Progenitor cell of endocrine pancreas (in vitro differentiated cells): ENCODE results near the gene C19orf73. TPM values are rescaled to one million over a fixed set of nuclear protein-coding genes. Genes with fewer than 3 reads are reported as not detected.
"Not testable (repeated sequence)": the region's sequence is repeated elsewhere in the genome, so short reads cannot be mapped to it uniquely, and the experiment has no call there.

Experiments
- DNase-seq: peaks from one replicate; pipeline ENCODE4 v3.0.0; 2021; ENCODE audit warnings: low spot score; ENCODE audit not compliant: unreplicated experiment
- H3K27ac Mint-ChIP-seq: 2 replicates; pipeline ENCODE4 v1.8.0; 2021; ENCODE audit warnings: mild to moderate bottlenecking, moderate library complexity, mixed read lengths
- H3K27me3 Mint-ChIP-seq: 2 replicates; pipeline ENCODE4 v1.8.0; 2021; ENCODE audit warnings: mixed read lengths
- H3K36me3 Mint-ChIP-seq: 2 replicates; pipeline ENCODE4 v1.8.0; 2022; ENCODE audit warnings: mixed read lengths; ENCODE audit not compliant: insufficient read depth
- H3K4me1 Mint-ChIP-seq: 2 replicates; pipeline ENCODE4 v1.8.0; 2021; ENCODE audit warnings: low read depth, mixed read lengths
- H3K4me3 Mint-ChIP-seq: 2 replicates; pipeline ENCODE4 v1.8.0; 2021; ENCODE audit warnings: low read depth, mild to moderate bottlenecking, moderate library complexity, mixed read lengths
- H3K9me3 Mint-ChIP-seq: 2 replicates; pipeline ENCODE4 v1.8.0; 2021; ENCODE audit warnings: low read depth, mixed read lengths
- CTCF ChIP-seq: fragments of 200-600 bp; sonication (generic); IDR thresholded peaks from one replicate; pipeline ENCODE4 v1.5.0; 2021; ENCODE audit warnings: antibody characterized with exemption, mild to moderate bottlenecking; ENCODE audit not compliant: unreplicated experiment
- total RNA-seq: library from RNA; stranded (reverse); gene quantifications from 2 replicates; pipeline ENCODE4 v1.2.1, GENCODE V29; 2021

Gene C19orf73
- total RNA-seq, 1 donor from 2014 or later = 1.5 TPM

GRCh38 chr19:49150106-49150943 is 31.4 kb upstream of the C19orf73 start:
- peak; percentile 85 for DNase-seq
- peaks cover 7% of the 10 kb centered on the region for H3K4me1 Mint-ChIP-seq
- peaks cover 8% of the 10 kb centered on the region for H3K9me3 Mint-ChIP-seq
- H3K27ac Mint-ChIP-seq = peak overlapping the region; percentile 96
- H3K4me3 Mint-ChIP-seq = peak overlapping the region; percentile 85
- no peaks in the 10 kb centered on the region for H3K36me3 Mint-ChIP-seq
- TF ChIP-seq CTCF = no peak
- peaks cover 42% of the 10 kb centered on the region for H3K27me3 Mint-ChIP-seq

- H3K27ac Mint-ChIP-seq = peak overlapping the region; percentile 96
- TF ChIP-seq CTCF = no peak
- peaks cover 7% of the 10 kb centered on the region for H3K4me1 Mint-ChIP-seq
- H3K27me3 Mint-ChIP-seq = peaks cover 41% of the 10 kb centered on the region
- peak overlapping the region; percentile 85 for H3K4me3 Mint-ChIP-seq
- DNase-seq = peak; percentile 65
- peaks cover 6% of the 10 kb centered on the region for H3K9me3 Mint-ChIP-seq
- H3K36me3 Mint-ChIP-seq = no peaks in the 10 kb centered on the region
Measured at GRCh38 chr19:49149652-49150105, 30.7 kb upstream of the C19orf73 start.

GRCh38 chr19:49148784-49149651 is 30.1 kb upstream of the C19orf73 start:
- H3K36me3 Mint-ChIP-seq = no peaks in the 10 kb centered on the region
- H3K27ac Mint-ChIP-seq = peak overlapping the region; percentile 96
- peaks cover 34% of the 10 kb centered on the region for H3K27me3 Mint-ChIP-seq
- peaks cover 7% of the 10 kb centered on the region for H3K4me1 Mint-ChIP-seq
- H3K9me3 Mint-ChIP-seq = no peaks in the 10 kb centered on the region
- peak overlapping the region; percentile 85 for H3K4me3 Mint-ChIP-seq
- peak; percentile 100 for DNase-seq
- no peak for TF ChIP-seq CTCF

GRCh38 chr19:49148044-49148682 is 29.2 kb upstream of the C19orf73 start:
- peak overlapping the region; percentile 96 for H3K27ac Mint-ChIP-seq
- H3K36me3 Mint-ChIP-seq = no peaks in the 10 kb centered on the region
- H3K4me3 Mint-ChIP-seq = peak overlapping the region; percentile 85
- H3K9me3 Mint-ChIP-seq = no peaks in the 10 kb centered on the region
- TF ChIP-seq CTCF = no peak
- no peak for DNase-seq
- H3K27me3 Mint-ChIP-seq = peaks cover 28% of the 10 kb centered on the region
- peaks cover 7% of the 10 kb centered on the region for H3K4me1 Mint-ChIP-seq

- Mint-ChIP-seq H3K4me1 (peaks cover 14% of the 10 kb centered on the region), H3K4me3 (peak overlapping the region; percentile 45), H3K27me3 (peaks cover 31% of the 10 kb centered on the region)
- not testable (repeated sequence) for DNase-seq, H3K9me3 Mint-ChIP-seq, H3K36me3 Mint-ChIP-seq, H3K27ac Mint-ChIP-seq
Measured at GRCh38 chr19:49146408-49146770, 27.4 kb upstream of the C19orf73 start.
